ENCODE results near the gene RHOBTB3. TPM values are rescaled to one million over a fixed set of nuclear protein-coding genes. Genes with fewer than 3 reads are reported as not detected.

RHOBTB3 gene, protein sequence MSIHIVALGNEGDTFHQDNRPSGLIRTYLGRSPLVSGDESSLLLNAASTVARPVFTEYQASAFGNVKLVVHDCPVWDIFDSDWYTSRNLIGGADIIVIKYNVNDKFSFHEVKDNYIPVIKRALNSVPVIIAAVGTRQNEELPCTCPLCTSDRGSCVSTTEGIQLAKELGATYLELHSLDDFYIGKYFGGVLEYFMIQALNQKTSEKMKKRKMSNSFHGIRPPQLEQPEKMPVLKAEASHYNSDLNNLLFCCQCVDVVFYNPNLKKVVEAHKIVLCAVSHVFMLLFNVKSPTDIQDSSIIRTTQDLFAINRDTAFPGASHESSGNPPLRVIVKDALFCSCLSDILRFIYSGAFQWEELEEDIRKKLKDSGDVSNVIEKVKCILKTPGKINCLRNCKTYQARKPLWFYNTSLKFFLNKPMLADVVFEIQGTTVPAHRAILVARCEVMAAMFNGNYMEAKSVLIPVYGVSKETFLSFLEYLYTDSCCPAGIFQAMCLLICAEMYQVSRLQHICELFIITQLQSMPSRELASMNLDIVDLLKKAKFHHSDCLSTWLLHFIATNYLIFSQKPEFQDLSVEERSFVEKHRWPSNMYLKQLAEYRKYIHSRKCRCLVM
- 10 to 100 TPM; 24.1 to 49.1 (median 38.9) TPM for total RNA-seq
- long read RNA-seq, partial matches to known transcripts, result 1 of 1 reads
- long read RNA-seq, other reads (novel, unspliced or antisense), result 0 of 1 reads

DNA sequence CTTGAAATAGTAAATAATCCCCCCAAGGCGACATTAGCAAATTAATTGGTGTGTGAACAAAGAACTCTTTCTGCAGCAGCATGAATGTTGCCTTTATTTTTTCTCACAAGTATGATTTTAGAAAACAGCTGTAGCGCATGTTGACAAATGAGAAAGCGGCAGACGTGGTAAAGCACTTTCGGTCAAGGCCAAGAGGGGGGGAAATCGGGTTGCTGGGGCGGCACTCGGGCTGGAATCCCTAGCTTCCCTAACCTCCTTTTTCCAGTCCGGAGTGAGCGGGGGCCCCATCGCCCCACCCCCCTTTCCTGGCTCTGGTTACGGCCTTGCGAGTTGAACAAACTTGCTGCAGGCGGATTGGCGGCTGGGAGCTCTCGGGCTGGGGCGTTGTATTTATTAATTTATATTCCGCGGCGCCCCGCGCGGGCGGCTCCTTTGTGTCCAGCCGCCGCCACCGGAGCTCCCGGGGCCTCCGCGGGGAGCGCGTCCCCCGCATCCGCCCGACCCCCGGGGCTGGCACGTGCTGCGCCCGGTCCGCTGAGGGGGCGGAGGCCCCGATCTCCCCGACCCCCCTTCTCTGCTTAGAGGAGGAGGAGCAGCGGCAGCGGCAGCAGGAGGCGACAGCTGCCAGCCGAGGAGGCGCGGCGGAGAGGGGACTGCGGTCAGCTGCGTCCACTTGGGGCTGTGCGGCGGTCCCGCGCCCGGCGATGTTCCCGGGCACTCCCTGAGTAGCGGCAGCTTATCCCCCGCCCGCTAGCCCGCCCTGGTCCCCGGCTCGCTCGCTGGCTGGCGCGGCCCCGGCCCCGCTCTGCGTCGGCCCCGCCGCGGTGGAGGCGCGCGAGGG lies at the start of gene RHOBTB3:
Gene RHOBTB3, plus strand, starts transcription at position 607 of the 841 bp plus-strand sequence. CDS start 347 bp downstream, outside the sequence.
- Histone ChIP-seq H3K27me3 (no peaks in the 10 kb centered on the region), H3K9me3 (no peaks in the 10 kb centered on the region), H3K4me3 (peak within 1 kb of the TSS; percentile 61 to 73 (median 73)), H3K27ac (peak within 1 kb of the TSS; percentile 91 to 96 (median 93)), H3K36me3 (no peaks in the 10 kb centered on the region), H3K4me1 (peaks cover 0 to 31% (median 13%) of the 10 kb centered on the region in 4 donors)
- WGBS (ENCODE audit: insufficient coverage, low coverage, low lambda C conversion rate, missing lambda C conversion rate), result 1% methylated on average over 19 of the region's 78 CpGs
- ATAC-seq (peak; percentile 58 to 79 (median 72)), DNase-seq (peak; percentile 86 to 93 (median 90))
- TF ChIP-seq, protein P1, sequence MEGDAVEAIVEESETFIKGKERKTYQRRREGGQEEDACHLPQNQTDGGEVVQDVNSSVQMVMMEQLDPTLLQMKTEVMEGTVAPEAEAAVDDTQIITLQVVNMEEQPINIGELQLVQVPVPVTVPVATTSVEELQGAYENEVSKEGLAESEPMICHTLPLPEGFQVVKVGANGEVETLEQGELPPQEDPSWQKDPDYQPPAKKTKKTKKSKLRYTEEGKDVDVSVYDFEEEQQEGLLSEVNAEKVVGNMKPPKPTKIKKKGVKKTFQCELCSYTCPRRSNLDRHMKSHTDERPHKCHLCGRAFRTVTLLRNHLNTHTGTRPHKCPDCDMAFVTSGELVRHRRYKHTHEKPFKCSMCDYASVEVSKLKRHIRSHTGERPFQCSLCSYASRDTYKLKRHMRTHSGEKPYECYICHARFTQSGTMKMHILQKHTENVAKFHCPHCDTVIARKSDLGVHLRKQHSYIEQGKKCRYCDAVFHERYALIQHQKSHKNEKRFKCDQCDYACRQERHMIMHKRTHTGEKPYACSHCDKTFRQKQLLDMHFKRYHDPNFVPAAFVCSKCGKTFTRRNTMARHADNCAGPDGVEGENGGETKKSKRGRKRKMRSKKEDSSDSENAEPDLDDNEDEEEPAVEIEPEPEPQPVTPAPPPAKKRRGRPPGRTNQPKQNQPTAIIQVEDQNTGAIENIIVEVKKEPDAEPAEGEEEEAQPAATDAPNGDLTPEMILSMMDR (IDR thresholded peaks at IDR 0.05), result no peak
- TF ChIP-seq POLR2A (IDR thresholded peaks at IDR 0.05), result peak; percentile 79
- intact Hi-C loops (cut with DNase I), result no loop called here

DNA sequence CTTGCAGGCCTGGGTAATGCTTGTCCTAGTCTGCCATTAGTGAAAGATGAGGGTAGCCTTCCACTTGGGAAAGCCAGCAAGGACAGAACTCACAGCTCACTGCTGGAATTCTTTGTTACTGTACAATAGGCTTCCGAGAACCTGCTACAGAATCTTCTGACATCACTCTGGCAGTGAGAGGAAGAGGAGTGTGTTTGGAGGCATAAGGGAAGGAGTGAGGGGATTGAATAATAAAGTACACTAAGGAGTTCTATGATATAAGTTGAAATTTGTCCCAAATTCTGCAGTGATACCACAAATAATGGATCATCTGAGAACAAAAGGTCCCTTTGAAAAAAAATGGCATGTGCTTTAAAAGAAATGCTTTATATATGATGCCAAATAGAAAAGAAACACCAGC lies 48.2 kb upstream of the RHOBTB3 start, which contains the start of gene SPATA9:
Gene SPATA9, minus strand, starts transcription at position 101 of the 400 bp plus-strand sequence. CDS start 137 bp downstream, outside the sequence.
- 86% methylated on average over 1 of the region's 1 CpG for WGBS (ENCODE audit: insufficient coverage, low coverage, low lambda C conversion rate, missing lambda C conversion rate)
- Histone ChIP-seq H3K27me3 (no peaks in the 10 kb centered on the region), H3K27ac (no peak within 1 kb of the TSS), H3K9me3 (no peaks in the 10 kb centered on the region), H3K4me1 (no peaks in the 10 kb centered on the region), H3K4me3 (no peak within 1 kb of the TSS), H3K36me3 (no peaks in the 10 kb centered on the region)
- ATAC-seq, result no peak
- DNase-seq, result no peak
- intact Hi-C loops (cut with DNase I), result no loop called here
- TF ChIP-seq, protein P1 (IDR thresholded peaks at IDR 0.05), result no peak
- no peak for TF ChIP-seq POLR2A (IDR thresholded peaks at IDR 0.05)

DNA sequence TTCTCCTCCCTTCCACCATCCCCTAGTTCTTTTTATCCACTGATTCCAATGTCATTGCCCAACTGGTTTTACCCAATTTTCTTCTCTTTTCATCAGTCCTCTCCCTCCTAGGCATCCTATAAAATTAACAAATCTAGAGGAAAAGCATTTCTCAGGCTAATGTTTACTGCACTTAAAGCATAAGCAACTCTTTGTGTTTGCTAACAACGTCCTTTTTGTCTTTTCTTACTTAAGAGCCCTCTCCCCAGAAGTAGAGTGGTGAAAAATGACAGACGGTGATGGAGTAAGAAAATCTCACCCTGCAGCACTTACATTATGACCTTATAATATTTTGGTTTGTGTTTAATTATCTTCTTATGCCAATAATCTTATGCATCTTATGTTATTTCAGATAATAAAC lies 46.8 kb upstream of the RHOBTB3 start:
- no peak overlapping the region for H3K27ac ChIP-seq
- WGBS (ENCODE audit: insufficient coverage, low coverage, low lambda C conversion rate, missing lambda C conversion rate), result 80% methylated on average over 2 of the region's 2 CpGs
- DNase-seq, result no peak
- no peaks in the 10 kb centered on the region for H3K4me1 ChIP-seq
- no peaks in the 10 kb centered on the region for H3K36me3 ChIP-seq
- H3K9me3 ChIP-seq, result no peaks in the 10 kb centered on the region
- ATAC-seq, result no peak
- TF ChIP-seq, protein P1 (IDR thresholded peaks at IDR 0.05), result no peak
- no peak for TF ChIP-seq POLR2A (IDR thresholded peaks at IDR 0.05)
- no peaks in the 10 kb centered on the region for H3K27me3 ChIP-seq
- H3K4me3 ChIP-seq, result no peak overlapping the region
- intact Hi-C loops (cut with DNase I), result no loop called here

DNA sequence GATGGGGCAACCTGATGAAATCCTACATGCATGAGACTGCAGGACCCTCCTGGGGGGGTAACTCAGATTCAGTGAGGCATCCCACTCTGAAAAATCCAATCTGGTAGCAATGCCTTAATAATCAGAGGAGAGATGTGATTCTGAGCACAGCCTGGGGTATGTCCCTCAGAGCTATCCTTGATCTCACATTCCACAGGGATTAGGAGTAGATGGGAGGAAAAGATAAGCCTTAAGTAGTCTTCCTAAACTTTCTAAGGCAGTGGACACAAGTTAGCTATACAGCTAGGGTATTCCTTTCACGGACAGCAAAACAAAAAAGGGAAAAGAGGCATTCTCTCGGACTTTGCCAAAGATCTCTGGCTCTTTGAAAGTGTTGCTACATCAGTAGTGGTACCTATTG lies 44.5 kb upstream of the RHOBTB3 start:
- no peaks in the 10 kb centered on the region for H3K4me1 ChIP-seq
- no peaks in the 10 kb centered on the region for H3K36me3 ChIP-seq
- H3K4me3 ChIP-seq, result no peak overlapping the region
- intact Hi-C loops (cut with DNase I), result no loop called here
- TF ChIP-seq POLR2A (IDR thresholded peaks at IDR 0.05), result no peak
- TF ChIP-seq, protein P1 (IDR thresholded peaks at IDR 0.05), result no peak
- 79% methylated on average over 2 of the region's 2 CpGs for WGBS (ENCODE audit: insufficient coverage, low coverage, low lambda C conversion rate, missing lambda C conversion rate)
- no peak overlapping the region for H3K27ac ChIP-seq
- DNase-seq, result no peak
- no peaks in the 10 kb centered on the region for H3K27me3 ChIP-seq
- ATAC-seq, result no peak
- H3K9me3 ChIP-seq, result no peaks in the 10 kb centered on the region
